ENCODE measurements around the gene FBXO47. TPM values are rescaled to one million over a fixed set of nuclear protein-coding genes. Genes with fewer than 3 reads are reported as not detected.
"Not testable (repeated sequence)": the region's sequence is repeated elsewhere in the genome, so short reads cannot be mapped to it uniquely, and the experiment has no call there.

FBXO47 gene
- total and polyA plus RNA-seq, 3 donors from 2014 or later = 5.8 to 11.6 (median 6.3) TPM

DNA sequence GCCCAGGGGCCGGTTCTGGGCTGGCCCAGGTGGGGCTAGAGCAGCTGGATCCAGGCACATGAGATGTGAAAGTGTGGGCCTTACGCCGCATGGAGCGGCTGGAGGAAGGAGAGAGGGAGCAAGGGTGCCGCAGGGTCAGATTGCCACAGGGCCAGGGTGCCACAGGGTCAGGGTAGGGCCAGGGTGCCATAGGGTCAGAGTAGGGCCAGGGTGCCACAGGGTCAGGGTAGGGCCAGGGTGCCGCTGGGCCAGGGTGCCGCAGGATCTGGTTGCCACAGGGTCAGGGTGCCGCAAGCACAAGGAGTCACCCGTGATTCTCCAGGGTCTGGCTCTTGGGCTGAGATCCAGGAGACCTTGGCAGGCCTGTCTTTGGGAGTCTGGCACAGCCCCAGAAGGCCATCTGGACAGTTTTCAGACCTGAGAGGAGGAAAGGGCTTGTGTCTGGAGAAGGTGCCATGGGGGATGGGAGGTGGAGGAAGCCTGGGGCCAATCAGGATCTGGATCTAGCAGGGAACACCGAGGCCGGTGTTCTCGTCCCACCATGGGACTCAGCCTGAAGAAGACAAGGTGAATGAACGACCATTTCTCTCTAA lies 54.9 kb downstream of the FBXO47 start:
- no peaks in the 10 kb centered on the region for H3K9me3 ChIP-seq
- H3K27me3 ChIP-seq = no peaks in the 10 kb centered on the region
- H3K4me3 ChIP-seq = no peak overlapping the region
- peak; percentile 77 for DNase-seq
- H3K4me1 ChIP-seq = peaks cover 26% of the 10 kb centered on the region
- 35 to 39% methylated on average over 8 to 13 of the region's 13 CpGs for WGBS, 2 donors
- TF ChIP-seq, protein P1, sequence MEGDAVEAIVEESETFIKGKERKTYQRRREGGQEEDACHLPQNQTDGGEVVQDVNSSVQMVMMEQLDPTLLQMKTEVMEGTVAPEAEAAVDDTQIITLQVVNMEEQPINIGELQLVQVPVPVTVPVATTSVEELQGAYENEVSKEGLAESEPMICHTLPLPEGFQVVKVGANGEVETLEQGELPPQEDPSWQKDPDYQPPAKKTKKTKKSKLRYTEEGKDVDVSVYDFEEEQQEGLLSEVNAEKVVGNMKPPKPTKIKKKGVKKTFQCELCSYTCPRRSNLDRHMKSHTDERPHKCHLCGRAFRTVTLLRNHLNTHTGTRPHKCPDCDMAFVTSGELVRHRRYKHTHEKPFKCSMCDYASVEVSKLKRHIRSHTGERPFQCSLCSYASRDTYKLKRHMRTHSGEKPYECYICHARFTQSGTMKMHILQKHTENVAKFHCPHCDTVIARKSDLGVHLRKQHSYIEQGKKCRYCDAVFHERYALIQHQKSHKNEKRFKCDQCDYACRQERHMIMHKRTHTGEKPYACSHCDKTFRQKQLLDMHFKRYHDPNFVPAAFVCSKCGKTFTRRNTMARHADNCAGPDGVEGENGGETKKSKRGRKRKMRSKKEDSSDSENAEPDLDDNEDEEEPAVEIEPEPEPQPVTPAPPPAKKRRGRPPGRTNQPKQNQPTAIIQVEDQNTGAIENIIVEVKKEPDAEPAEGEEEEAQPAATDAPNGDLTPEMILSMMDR (IDR thresholded peaks at IDR 0.05) = no peak
- no peak for TF ChIP-seq POLR2A (IDR thresholded peaks at IDR 0.05)
- no peak overlapping the region for H3K27ac ChIP-seq
- H3K36me3 ChIP-seq (ENCODE audit: low read depth, missing control alignments) = no peaks in the 10 kb centered on the region
- intact Hi-C loops (cut with DNase I; ENCODE audit: low total_unique reads) = no loop called here

DNA sequence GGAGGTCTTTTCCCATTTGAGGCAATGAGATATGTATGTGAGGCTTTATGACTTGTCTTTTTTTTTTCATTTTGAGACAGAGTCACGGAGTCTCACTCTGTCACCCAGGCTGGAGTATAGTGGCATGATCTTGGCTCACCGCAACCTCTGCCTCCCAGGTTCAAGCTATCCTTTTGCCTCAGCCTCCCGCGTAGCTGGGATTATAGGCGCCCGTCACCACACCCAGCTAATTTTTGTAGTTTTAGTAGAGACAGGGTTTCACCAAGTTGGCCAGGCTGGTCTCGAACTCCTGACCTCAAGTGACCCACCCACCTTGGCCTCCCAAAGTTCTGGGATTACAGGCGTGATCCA lies 55.5 kb downstream of the FBXO47 start:
- H3K4me1 ChIP-seq = peaks cover 26% of the 10 kb centered on the region
- H3K27me3 ChIP-seq; H3K9me3 ChIP-seq; H3K27ac ChIP-seq; intact Hi-C loops (cut with DNase I; ENCODE audit: low total_unique reads); DNase-seq; H3K36me3 ChIP-seq (ENCODE audit: low read depth, missing control alignments); H3K4me3 ChIP-seq: not testable (repeated sequence)
- WGBS, 2 donors = 87 to 88% methylated on average over 8 of the region's 8 CpGs

DNA sequence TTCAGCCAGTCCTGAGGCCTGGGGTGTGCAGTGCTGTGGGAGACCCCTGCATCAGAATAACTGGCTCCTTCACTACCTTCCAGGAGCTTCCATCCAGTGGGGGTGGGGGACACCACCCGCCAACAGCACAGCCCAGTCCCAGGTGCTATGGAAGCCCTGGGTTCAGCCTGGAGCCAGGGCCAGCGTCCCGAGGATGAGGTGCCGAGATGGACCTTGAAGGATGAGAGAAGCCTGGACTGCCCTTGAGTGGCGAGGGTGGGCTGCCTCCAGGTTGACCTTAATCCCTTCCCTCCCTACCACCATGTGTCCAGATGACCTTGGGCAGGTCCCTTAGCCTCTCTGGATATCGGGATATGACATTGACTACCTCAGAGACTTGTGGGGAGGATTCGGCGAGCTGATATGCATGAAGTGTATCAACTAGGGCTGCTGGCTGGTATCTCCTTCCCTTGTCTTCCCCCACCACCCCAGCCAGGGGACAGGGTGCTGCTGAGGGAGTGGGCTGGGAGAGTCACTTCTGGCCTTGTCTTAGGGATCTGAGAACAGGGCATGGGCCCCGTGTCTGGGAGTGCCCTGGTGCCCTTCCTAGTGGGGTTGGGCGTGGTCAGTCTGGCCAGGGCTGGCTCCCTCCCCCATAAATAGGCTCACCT lies 56.0 kb downstream of the FBXO47 start:
- Histone ChIP-seq H3K27ac (no peak overlapping the region), H3K4me1 (peaks cover 26% of the 10 kb centered on the region), H3K36me3 (ENCODE audit: low read depth, missing control alignments) (no peaks in the 10 kb centered on the region), H3K27me3 (no peaks in the 10 kb centered on the region), H3K4me3 (no peak overlapping the region), H3K9me3 (no peaks in the 10 kb centered on the region)
- 59 to 93% methylated on average over 10 of the region's 10 CpGs for WGBS, 2 donors
- intact Hi-C loops (cut with DNase I; ENCODE audit: low total_unique reads) = no loop called here
- no peak for DNase-seq
- TF ChIP-seq, protein P1 (IDR thresholded peaks at IDR 0.05) = no peak

DNA sequence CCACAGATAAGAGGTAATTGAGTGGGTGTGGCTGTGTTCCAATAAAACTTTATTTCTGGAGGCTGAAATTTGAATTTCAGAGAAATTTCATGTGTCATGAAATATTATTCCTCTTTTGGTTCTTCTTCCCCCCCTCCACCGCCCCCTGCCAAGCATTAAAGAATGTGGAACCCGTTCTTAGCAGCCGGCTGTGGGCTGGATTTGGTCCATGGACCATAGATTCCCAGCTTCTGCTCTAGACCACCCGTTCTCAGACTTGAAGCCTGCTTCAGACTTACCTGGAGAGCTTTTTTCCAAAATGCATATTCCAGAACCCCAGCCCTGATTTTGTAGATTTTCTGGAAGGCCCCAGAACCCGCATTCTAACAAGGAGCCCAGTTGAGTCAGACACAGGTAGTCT lies 56.9 kb downstream of the FBXO47 start:
- TF ChIP-seq POLR2A (IDR thresholded peaks at IDR 0.05) = no peak
- TF ChIP-seq, protein P1 (IDR thresholded peaks at IDR 0.05) = no peak
- Histone ChIP-seq H3K27ac (no peak overlapping the region), H3K4me3 (no peak overlapping the region), H3K9me3 (no peaks in the 10 kb centered on the region), H3K36me3 (ENCODE audit: low read depth, missing control alignments) (no peaks in the 10 kb centered on the region), H3K4me1 (peaks cover 26% of the 10 kb centered on the region), H3K27me3 (no peaks in the 10 kb centered on the region)
- intact Hi-C loops (cut with DNase I; ENCODE audit: low total_unique reads) = no loop called here
- DNase-seq = no peak
- WGBS, 2 donors = 85 to 86% methylated on average over 5 of the region's 5 CpGs

DNA sequence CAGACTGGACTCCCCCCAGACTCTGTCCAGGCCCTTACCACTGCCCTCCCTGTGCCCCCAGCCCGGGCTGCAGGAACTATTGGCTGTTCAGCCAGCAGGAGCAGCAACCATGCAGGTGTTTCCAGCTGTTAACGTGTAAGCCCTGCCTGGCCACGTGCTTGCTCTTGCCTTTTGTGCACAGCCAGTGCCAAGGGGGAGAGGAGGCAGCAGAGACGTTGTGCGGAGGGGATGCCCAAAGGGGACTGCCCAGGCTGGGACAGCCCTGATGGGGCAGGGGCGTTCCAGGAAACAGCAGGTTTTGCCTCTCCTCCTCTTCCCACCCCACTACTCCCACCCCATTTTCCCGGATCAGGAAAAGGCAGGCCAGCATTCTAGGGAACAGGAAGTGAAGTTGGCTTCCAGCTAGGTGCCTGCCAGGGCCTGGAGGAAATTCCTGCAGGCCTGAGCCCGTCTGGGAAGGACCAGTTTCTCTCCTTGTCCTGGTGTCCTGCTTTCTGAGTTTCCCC lies 58.5 kb downstream of the FBXO47 start:
- H3K27ac ChIP-seq = no peak overlapping the region
- WGBS, 2 donors = 43 to 45% methylated on average over 8 of the region's 8 CpGs
- H3K4me1 ChIP-seq = peaks cover 26% of the 10 kb centered on the region
- no peak for DNase-seq
- TF ChIP-seq, protein P1 (IDR thresholded peaks at IDR 0.05) = no peak
- TF ChIP-seq POLR2A (IDR thresholded peaks at IDR 0.05) = no peak
- intact Hi-C loops (cut with DNase I; ENCODE audit: low total_unique reads) = no loop called here
- H3K9me3 ChIP-seq = no peaks in the 10 kb centered on the region
- no peaks in the 10 kb centered on the region for H3K36me3 ChIP-seq (ENCODE audit: low read depth, missing control alignments)
- H3K4me3 ChIP-seq = no peak overlapping the region
- H3K27me3 ChIP-seq = no peaks in the 10 kb centered on the region

All from testis (tissue), 3 donors.